ACHN (cell line): ENCODE results near the gene TMEM232.

Experiments
- DNase-seq: peaks from one replicate; pipeline ENCODE4 v3.0.0-alpha.2; 2015
- in situ Hi-C: cut with HindIII; loops from 2 replicates; pipeline ENCODE4 v1.10.0; 2017; ENCODE audit warnings: low sequenced_read_pairs, low pct_ligation_motif_present, low pct_unique_long_range_greater_than_20kb

TMEM232 gene

DNA sequence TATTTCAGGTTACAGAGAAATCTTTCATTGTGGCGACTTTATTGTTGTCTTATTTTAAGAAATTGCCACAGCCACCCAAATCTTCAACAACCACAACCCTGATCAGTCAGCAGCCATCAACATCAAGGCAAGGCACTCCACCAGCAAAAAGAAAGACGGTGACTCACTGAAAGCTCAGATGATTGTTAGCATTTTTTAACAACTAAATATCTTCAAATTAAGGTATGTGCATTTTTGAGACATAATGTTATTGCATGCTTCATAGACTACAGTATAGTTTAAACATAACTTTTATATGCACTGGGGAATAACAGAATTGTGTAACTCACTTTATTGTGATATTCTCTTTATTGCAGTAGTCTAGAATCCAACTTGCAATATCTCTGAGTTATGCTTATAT lies 263.4 kb downstream of the TMEM232 start:
- in situ Hi-C loops: no loop called here
- DNase-seq: no peak

DNA sequence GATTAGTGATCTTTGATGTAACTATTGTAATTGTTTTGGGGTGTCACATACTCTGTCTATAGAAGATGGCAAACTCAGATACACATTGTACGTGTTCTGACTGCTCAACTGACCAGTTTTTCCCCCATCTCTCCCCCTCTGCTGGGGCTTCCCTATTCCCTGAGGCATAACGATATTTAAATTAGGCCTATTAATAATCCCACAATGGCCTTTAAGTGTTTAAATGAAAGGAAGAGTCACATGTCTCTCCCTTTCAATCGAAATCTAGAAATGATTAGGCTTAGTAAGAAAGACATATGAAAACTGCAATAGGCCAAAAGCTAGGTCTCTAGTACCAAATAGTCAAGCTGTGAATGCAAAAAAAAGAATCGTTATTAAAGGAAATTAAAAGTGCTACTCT lies 265.6 kb downstream of the TMEM232 start:
- in situ Hi-C loops: no loop called here
- DNase-seq: no peak

DNA sequence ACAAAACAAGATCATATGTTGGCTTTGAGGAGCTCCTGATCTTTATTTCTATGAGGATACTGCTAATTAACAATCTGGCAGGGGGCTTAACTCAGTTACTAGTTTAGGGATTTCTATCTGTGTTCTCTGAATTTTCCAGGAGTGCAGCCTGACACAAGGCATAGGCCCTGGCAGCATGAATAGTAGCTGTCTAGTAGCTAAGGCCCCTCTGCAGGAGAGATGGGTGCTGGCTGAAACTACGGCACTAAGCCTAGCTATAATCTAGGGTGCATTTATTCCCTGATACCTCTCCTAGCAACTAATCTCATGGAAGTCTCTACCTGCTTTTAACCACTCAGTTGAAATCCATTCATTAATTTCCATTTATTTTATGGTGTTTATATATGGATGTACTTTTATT lies 268.2 kb downstream of the TMEM232 start:
- no peak for DNase-seq

DNA sequence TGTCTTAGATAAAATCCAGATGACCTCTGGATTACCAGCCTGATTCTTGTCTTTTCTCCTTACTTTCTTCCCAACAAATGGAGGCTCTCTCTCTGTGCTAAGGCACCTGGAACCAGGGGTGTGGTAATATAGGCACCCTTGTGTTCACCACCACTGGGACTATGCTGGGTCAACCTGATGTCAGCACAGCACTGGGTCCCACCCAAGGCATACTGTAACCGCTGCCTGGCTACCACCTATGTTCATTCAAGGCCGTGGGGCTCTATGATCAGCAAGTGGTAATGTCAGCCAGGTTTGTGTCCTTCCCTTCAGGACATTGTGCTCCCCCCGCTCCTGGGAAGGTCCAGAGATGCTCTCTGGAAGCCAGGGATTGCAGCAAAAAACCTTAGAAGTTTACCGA lies 283.6 kb downstream of the TMEM232 start:
- in situ Hi-C loops: no loop called here

More for the DNA sequence above, 268.2 kb downstream of the TMEM232 start:
- in situ Hi-C loops: no loop called here

DNA sequence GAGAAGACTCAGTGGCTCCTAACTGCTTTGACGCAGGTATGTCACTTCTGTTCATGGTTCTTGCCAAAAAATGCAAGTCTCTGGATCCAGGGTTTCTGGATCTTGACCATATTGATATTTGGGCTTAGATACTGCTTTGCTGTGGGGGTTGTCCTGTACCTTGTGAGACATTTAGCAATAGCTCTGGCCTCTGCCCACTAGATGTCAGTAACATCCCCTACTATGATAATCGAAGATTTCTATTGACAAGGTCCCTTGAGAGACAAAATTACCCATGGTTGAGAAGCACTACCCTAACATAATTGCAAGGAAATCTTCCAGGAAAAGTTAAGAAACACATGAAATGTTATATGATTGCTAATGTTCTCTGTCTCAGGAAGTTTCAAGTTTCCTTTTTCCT lies 285.4 kb downstream of the TMEM232 start:
- peak; percentile 40 for DNase-seq
- in situ Hi-C loops: no loop called here

More for the DNA sequence above, 283.6 kb downstream of the TMEM232 start:
- no peak for DNase-seq

DNA sequence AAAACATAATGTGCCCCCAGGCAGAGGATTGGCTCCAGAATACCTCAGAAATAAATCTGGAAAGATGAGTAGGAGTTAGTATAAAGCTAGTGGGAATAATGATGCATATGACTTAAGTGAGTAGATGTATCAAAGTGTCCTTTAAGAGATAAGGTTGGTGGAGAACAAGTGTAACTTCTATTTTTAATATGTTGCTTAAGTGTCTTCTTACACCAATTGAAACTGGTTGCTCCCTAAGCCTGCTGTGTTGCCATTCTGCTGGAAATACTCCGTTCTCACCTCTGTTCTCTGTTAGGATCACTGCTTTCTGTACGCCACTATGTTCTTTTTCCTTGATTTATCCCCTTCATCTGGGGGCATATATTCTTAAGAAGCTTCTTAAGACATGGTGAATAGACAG lies 286.4 kb downstream of the TMEM232 start:
- no peak for DNase-seq
- in situ Hi-C loops: no loop called here

DNA sequence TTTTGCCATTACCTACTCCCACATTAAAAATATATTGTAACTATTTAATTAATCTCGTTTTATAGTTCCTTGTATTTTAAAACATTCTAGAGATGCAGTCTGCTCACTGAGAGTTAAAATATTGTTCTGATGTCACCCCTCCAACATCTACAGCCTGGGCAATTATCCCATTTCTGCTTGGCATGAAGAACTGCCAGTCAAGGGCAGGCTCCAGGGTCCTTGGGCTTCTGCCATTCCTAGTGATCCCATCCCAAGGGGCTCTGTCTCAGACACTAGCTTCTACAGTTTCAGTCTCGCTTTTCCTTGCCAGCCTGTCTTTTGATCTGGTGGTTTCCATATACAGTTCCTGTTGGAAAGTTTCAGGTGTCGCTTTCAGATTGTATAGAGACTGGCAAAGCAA lies 287.2 kb downstream of the TMEM232 start:
- no peak for DNase-seq
- in situ Hi-C loops: no loop called here

DNA sequence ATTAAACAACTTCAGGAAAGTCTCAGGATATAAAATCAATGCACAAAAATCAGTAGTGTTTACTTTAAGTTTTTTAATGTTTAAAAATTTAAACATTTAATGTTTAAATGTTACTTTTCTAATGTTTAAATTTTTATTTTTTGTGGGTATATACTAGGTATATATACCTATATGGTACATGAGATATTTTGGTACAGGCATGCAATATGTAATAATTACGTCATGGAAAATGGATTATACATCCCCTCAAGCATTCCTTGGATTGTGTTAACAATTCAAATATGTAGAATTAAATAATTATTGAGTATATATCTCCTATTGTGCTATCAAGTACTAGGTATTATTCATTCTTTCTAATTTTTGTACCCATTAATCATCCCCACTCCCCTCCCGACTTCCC lies 291.3 kb downstream of the TMEM232 start:
- no peak for DNase-seq
- in situ Hi-C loops: no loop called here

DNA sequence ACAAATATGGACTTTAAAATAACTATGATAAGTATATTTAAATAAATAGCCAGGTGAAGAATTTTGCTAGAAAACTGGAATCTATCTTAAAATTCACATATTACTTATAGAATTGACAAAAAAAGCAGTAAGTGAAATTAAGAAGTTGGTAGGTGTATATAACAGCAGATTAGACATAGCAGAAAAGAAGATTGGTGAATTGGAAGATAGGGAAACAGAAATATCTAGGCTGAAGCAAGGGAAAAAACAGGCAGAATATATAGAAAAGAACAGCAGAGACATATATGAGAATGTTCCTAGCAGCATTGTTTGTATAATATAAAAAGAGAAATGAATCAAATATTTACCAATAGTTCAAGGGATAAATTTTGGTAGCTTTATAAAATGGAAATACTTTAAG lies 294.9 kb downstream of the TMEM232 start:
- no peak for DNase-seq
- in situ Hi-C loops: no loop called here

DNA sequence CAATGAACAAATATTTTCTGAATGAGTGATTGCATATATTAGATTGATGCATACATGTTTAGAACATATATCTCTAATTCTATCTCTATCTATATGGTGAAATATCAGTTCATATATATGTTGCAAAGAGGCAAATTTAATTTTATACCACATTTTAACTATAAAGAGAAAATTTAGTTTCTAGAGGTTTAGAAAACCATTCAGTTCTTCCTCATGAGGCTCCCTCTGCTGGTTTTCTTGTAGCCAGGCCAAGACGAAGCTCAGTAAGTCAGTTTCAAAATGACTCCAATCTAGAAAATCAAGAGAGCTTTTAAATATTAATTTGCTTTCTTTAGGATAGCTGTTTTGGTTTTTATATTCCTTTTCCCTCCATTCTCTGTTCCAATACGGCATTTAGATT lies 312.1 kb downstream of the TMEM232 start:
- DNase-seq: peak; percentile 12
- in situ Hi-C loops: no loop called here

DNA sequence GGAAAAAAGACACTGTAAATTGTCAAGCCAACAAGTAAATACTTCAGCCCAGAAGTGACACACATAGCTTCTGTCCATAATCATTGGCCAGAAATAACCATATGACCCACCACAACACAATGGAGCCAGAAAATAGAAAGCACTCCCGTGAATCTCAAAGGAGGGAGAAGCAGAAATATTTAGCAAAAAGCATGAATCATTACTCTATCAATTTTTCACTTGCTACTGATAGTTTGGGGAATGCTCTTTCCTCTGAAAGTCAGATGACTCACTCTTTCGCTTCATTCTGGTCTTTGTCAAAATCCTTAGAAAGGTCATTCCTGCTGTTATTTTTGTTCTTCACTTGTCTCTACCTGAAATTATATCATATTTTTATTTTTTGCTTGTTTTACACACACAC lies 312.6 kb downstream of the TMEM232 start:
- in situ Hi-C loops: no loop called here
- DNase-seq: no peak

DNA sequence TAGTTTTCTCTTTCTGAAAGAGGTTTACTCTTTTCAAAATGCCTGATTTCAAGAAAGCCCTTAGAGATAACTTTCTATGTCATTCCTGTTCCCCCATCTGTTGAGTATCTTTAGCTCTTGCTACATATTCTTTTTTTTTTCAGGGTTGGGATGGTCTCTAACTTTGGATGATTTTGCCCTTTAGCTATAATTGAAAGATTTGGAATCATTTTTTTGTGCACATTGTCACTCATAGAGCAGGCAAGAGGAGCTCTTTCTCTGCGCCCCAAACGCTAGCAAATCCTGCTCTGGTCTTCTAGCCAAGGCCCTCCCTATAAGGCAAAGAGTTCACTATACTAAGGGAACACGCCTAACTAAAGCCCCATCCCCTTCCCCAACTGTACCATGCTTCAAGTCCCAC lies 316.9 kb downstream of the TMEM232 start:
- no peak for DNase-seq
- in situ Hi-C loops: no loop called here

DNA sequence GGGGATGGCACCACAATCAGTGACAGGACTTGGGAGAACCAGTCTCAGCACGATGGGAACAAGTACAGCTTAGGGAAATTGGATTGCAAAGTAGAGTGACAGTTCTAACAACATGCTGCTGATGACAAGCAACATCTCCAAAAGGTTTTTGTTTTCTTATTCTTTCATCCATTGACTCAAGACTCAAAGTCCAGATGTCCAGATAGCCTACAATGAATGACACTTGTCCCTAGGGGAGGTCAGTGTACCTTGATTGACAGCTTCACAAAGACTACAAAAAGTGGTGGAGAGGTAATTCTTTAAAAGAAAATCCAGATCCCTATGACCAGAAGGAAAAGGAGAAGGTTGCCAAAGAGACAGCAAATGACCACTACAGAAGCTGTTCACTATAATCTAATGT lies 323.9 kb downstream of the TMEM232 start:
- no peak for DNase-seq
- in situ Hi-C loops: no loop called here

DNA sequence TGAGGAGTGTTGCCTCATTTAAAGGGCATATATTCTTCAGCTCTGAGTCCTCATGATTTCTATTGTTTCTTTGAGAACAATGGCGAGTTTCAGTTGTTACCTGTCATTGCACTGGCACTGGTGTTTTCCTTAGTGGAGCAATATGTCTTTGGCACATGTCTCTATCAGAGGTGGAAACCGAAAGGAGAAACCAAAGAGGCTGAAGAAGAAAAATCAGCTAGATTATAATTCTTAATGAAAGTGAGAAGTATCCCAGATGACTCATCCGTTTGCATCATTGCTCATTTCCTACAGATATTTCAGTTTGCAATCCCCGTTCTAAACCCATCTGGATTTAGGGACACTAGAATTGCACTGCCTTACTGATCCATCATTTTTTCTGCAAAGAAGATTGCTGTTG lies 324.6 kb downstream of the TMEM232 start:
- no peak for DNase-seq
- in situ Hi-C loops: no loop called here

DNA sequence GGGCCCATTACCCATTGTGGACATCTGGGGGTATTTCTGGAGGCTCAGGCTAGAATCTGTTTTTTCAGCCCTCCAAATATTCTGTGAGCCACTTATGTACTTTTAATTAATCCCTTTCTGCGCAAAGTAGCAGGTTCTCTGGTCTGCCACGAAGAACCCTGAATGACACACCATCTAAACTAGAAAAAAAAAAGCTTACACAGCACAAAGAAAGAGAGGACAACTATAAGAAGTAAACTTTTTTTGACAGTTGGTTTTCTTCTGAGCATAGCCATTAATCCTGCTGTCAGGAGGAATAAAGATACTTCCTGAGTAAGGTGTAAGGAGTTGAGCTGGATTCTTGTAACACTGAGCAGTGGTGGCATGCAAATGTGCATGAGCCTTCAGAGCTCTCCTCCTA lies 327.5 kb downstream of the TMEM232 start:
- DNase-seq: no peak
- in situ Hi-C loops: no loop called here

DNA sequence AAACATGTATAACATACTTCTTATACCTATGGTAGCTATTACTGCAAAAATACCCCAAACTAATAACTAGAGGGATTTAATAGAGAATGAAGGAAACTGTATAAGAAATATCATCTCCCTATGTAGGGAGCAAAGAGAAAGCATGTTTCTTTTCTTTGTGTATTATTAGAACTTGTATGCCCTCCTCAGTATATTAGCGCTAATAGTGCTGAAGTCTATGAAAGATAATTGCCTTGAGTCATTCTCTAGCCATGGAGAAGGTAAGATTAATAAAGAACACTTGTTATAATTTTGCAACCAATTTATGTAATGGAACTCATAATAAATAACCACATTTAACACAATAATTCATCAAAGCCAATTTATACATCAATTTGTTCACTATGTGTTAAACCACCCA lies 329.2 kb downstream of the TMEM232 start:
- in situ Hi-C loops: no loop called here
- DNase-seq: no peak

DNA sequence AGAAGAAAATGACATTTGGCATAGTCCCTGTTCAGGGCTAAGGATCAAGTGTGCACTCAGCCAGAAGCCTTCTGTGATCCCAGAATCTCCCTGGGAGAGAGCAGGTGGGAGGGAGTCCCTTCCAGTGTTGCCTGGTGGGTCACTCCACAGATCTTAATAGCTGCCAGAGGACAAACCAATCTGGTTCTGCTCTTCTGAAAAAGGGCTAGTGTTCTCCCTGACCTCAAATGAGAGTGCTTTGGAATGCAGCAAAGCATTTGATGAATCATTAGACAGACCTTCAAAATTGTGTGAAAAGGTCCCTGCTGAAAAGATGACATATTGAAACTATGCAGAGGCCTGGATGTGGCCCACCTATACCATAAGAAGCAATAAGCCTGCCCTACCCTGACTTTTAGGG lies 339.7 kb downstream of the TMEM232 start:
- in situ Hi-C loops: no loop called here

DNA sequence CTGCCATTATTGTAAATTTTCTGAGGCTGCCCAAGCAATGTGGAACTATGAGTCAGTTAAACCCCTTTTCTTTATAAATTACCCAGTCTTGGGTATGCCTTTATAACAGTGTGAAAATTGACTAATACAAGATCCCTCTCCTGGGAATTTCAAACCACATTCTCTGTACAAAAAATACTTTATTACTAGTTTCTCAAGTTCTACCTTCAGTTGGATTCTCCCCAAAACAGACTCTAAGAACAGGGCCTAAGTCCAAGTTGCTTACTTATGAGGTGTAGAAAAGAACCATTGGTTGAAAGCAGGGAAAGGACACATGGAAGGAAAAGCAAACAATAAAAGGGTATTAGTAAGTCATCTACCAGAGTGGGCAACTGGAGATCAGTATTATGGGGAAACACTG lies 343.2 kb downstream of the TMEM232 start:
- in situ Hi-C loops: no loop called here
- no peak for DNase-seq

More for the DNA sequence above, 339.7 kb downstream of the TMEM232 start:
- DNase-seq: peak; percentile 22

DNA sequence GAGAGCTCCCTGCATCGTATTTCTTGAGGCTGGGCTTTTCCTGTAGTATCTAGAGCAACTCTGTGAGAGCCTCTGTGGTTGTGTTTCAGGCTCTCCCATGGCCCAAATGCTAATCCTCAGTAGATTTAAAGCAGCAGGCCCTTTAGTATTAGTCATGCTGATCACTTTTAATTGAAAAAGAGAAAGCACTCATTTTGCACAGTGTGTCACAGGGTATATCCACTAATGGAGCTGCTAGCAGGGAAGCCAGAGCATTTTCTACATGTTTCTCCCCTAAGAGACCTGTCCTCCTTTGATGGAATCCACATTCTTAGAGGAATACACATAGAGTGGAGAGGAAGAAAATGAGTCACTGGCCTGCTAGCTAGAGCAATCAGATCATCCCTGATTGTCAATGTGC lies 348.5 kb downstream of the TMEM232 start:
- DNase-seq: no peak
- in situ Hi-C loops: no loop called here

DNA sequence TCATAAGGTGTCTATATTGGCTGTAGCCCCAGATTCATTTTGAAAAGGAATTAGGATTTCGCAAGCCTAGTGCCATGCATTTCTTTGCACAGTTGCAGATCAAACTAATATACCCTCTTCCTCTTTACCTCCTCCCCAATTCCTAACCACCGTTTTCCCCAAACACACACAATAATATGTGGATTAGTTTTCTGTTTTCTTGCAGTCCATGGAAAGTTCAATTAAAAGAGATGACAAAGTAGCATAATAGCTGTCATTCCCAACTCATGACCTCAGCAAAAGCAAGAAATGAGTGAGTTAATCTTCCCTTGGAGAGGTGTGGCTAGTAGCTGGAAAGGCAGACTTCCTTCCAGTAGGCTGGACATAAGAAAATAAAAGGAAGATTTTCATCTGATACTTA lies 349.1 kb downstream of the TMEM232 start:
- no peak for DNase-seq
- in situ Hi-C loops: no loop called here

DNA sequence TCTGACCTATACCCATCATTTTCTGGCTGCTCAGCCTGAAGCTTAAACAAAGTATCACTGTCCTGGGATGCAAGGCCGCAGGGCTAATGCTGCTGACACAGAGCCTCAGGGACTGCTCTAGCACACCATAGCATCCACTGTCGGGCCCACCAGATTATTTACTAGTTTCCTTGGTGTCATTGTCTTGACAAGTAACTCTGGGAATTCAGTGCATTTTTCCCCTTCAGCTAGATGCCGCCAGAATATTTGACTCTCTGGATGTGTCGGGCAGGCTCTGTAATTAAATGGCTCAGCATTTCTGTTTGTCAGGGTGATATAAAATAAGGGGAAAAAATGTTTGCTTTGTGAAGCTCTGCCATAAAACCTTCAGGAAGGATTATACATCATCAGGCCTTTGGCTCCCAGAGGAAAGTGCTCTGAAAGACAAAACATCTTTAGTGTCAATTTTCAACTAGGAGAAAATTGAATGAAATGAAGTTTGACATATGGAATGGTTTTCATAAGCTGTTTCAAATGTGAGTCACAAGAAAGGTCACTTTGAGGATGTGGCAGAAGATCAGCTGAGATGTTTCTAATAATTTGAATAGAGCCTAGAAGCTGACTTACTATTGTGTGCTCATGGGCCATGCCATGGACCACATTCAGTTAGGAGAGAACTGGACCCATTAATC lies 350.1 kb downstream of the TMEM232 start:
- no peak for DNase-seq
- in situ Hi-C loops: no loop called here
